Measurements from ENCODE around the gene PCDH9.
"Not testable (repeated sequence)": the region's sequence is repeated elsewhere in the genome, so short reads cannot be mapped to it uniquely, and the experiment has no call there.

Gene PCDH9

GRCh38 chr13:66826398-66826797, 403.7 kb downstream of the PCDH9 start:
- FAIRE-seq (no peak), DNase-seq (ENCODE audit: extremely low spot score, insufficient read length, low read depth) (no peak)

- DNase-seq (ENCODE audit: extremely low spot score, insufficient read length, low read depth) = no peak
- no peak for FAIRE-seq
These were observed 408.6 kb downstream of the PCDH9 start for GRCh38 chr13:66821551-66821950.

- no peak for DNase-seq (ENCODE audit: extremely low spot score, insufficient read length, low read depth)
- no peak for FAIRE-seq
These were observed 418.7 kb downstream of the PCDH9 start for GRCh38 chr13:66811455-66811854.

- DNase-seq (ENCODE audit: extremely low spot score, insufficient read length, low read depth) (no peak), FAIRE-seq (no peak)
These were observed 420.7 kb downstream of the PCDH9 start for GRCh38 chr13:66809485-66809884.

GRCh38 chr13:66807251-66807650, 422.9 kb downstream of the PCDH9 start:
- DNase-seq (ENCODE audit: extremely low spot score, insufficient read length, low read depth) = no peak
- no peak for FAIRE-seq

GRCh38 chr13:66805657-66806056, 424.5 kb downstream of the PCDH9 start:
- FAIRE-seq = no peak
- no peak for DNase-seq (ENCODE audit: extremely low spot score, insufficient read length, low read depth)

GRCh38 chr13:66803808-66804456, 426.2 kb downstream of the PCDH9 start:
- FAIRE-seq (no peak), DNase-seq (ENCODE audit: extremely low spot score, insufficient read length, low read depth) (no peak)

GRCh38 chr13:66803013-66803807, 426.9 kb downstream of the PCDH9 start:
- FAIRE-seq = no peak
- no peak for DNase-seq (ENCODE audit: extremely low spot score, insufficient read length, low read depth)

GRCh38 chr13:66795636-66796035, 434.5 kb downstream of the PCDH9 start:
- no peak for DNase-seq (ENCODE audit: extremely low spot score, insufficient read length, low read depth)
- no peak for FAIRE-seq

GRCh38 chr13:66794340-66795031, 435.6 kb downstream of the PCDH9 start:
- FAIRE-seq = no peak
- DNase-seq (ENCODE audit: extremely low spot score, insufficient read length, low read depth) = no peak

GRCh38 chr13:66790861-66791260, 439.3 kb downstream of the PCDH9 start:
- FAIRE-seq = no peak
- no peak for DNase-seq (ENCODE audit: extremely low spot score, insufficient read length, low read depth)

GRCh38 chr13:66781241-66781640, 448.9 kb downstream of the PCDH9 start:
- DNase-seq (ENCODE audit: extremely low spot score, insufficient read length, low read depth) (no peak), FAIRE-seq (no peak)

GRCh38 chr13:66780814-66781213, 449.3 kb downstream of the PCDH9 start:
- FAIRE-seq (no peak), DNase-seq (ENCODE audit: extremely low spot score, insufficient read length, low read depth) (no peak)

GRCh38 chr13:66778461-66778860, 451.7 kb downstream of the PCDH9 start:
- DNase-seq (ENCODE audit: extremely low spot score, insufficient read length, low read depth) (no peak), FAIRE-seq (no peak)

GRCh38 chr13:66775196-66775595, 454.9 kb downstream of the PCDH9 start:
- no peak for DNase-seq (ENCODE audit: extremely low spot score, insufficient read length, low read depth)

GRCh38 chr13:66774046-66774445, 456.1 kb downstream of the PCDH9 start:
- FAIRE-seq (no peak), DNase-seq (ENCODE audit: extremely low spot score, insufficient read length, low read depth) (no peak)

More at GRCh38 chr13:66775196-66775595, 454.9 kb downstream of the PCDH9 start:
- FAIRE-seq = no peak

GRCh38 chr13:66765559-66765958, 464.6 kb downstream of the PCDH9 start:
- DNase-seq (ENCODE audit: extremely low spot score, insufficient read length, low read depth) (no peak), FAIRE-seq (no peak)

- FAIRE-seq; DNase-seq (ENCODE audit: extremely low spot score, insufficient read length, low read depth): not testable (repeated sequence)
These were observed 469.5 kb downstream of the PCDH9 start for GRCh38 chr13:66760678-66761077.

- no peak for FAIRE-seq
- DNase-seq (ENCODE audit: extremely low spot score, insufficient read length, low read depth) = no peak
These were observed 470.2 kb downstream of the PCDH9 start for GRCh38 chr13:66759919-66760318.

- FAIRE-seq (no peak), DNase-seq (ENCODE audit: extremely low spot score, insufficient read length, low read depth) (no peak)
These were observed 478.4 kb downstream of the PCDH9 start for GRCh38 chr13:66751691-66752090.

- no peak for DNase-seq (ENCODE audit: extremely low spot score, insufficient read length, low read depth)
- no peak for FAIRE-seq
These were observed 481.4 kb downstream of the PCDH9 start for GRCh38 chr13:66748712-66749111.

Measured in GM18507 (cell line).